ENCODE results near the gene PUSL1.

PUSL1 gene

GRCh38 chr1:1307923-1308755, at the start of gene PUSL1, which contains the start of gene ACAP3:
PUSL1 (plus strand) TSS chr1:1308597; CDS start chr1:1308644, 47 bp downstream.
ACAP3 (minus strand) TSS chr1:1307930; CDS start chr1:1307815, 115 bp downstream.
- peak; percentile 91 for DNase-seq

GRCh38 chr1:1259119-1259488, 49.3 kb upstream of the PUSL1 start:
- DNase-seq = no peak

- DNase-seq = no peak
These were observed 48.9 kb upstream of the PUSL1 start for GRCh38 chr1:1259540-1259939.

- DNase-seq = no peak
These were observed 48.3 kb upstream of the PUSL1 start for GRCh38 chr1:1259951-1260600.

- no peak for DNase-seq
These were observed 47.4 kb upstream of the PUSL1 start for GRCh38 chr1:1260843-1261560.

- DNase-seq = no peak
These were observed 46.3 kb upstream of the PUSL1 start for GRCh38 chr1:1262071-1262470.

GRCh38 chr1:1262758-1263157, 45.6 kb upstream of the PUSL1 start:
- DNase-seq = no peak

GRCh38 chr1:1264026-1264425, 44.4 kb upstream of the PUSL1 start:
- no peak for DNase-seq

- DNase-seq = peak; percentile 23
These were observed 43.5 kb upstream of the PUSL1 start for GRCh38 chr1:1264868-1265272.

GRCh38 chr1:1267488-1268283, 40.7 kb upstream of the PUSL1 start:
- DNase-seq = no peak

GRCh38 chr1:1268284-1268682, 40.1 kb upstream of the PUSL1 start:
- DNase-seq = no peak

GRCh38 chr1:1270813-1271212, 37.6 kb upstream of the PUSL1 start:
- DNase-seq = no peak

- DNase-seq = no peak
These were observed 35.8 kb upstream of the PUSL1 start for GRCh38 chr1:1272341-1273208.

GRCh38 chr1:1273209-1273511, 35.2 kb upstream of the PUSL1 start:
- no peak for DNase-seq

GRCh38 chr1:1273512-1274298, 34.7 kb upstream of the PUSL1 start, which contains the start of gene UBE2J2:
UBE2J2 (minus strand) TSS chr1:1273854; CDS start chr1:1267992, 5,862 bp downstream.
- peak; percentile 94 for DNase-seq

GRCh38 chr1:1274299-1274930, 34.0 kb upstream of the PUSL1 start:
- DNase-seq = no peak

GRCh38 chr1:1274931-1275431, 33.4 kb upstream of the PUSL1 start:
- no peak for DNase-seq

GRCh38 chr1:1275836-1276235, 32.6 kb upstream of the PUSL1 start:
- DNase-seq = no peak

GRCh38 chr1:1278620-1279019, 29.8 kb upstream of the PUSL1 start:
- DNase-seq = no peak

- no peak for DNase-seq
These were observed 29.4 kb upstream of the PUSL1 start for GRCh38 chr1:1279028-1279427.
